Hepatocyte (in vitro differentiated cells): ENCODE measurements around the gene PPHLN1.

Source experiments
- CTCF ChIP-seq: fragments of 200-600 bp; sonication (generic); IDR thresholded peaks from 2 replicates; pipeline ENCODE4 v1.5.1; 2016; ENCODE audit warnings: antibody characterized with exemption, mild to moderate bottlenecking; ENCODE audit not compliant: poor library complexity
- EZH2 ChIP-seq: fragments of 200-600 bp; sonication (generic); IDR thresholded peaks from 2 replicates; pipeline ENCODE4 v1.6.1; 2016; ENCODE audit warnings: antibody characterized with exemption, mild to moderate bottlenecking, borderline replicate concordance
- EZH2phosphoT487 ChIP-seq: fragments of 200-600 bp; sonication (generic); IDR thresholded peaks from one replicate; pipeline ENCODE4 v1.6.1; 2018; ENCODE audit warnings: antibody characterized with exemption, mild to moderate bottlenecking, low read depth, moderate library complexity; ENCODE audit not compliant: unreplicated experiment, severe bottlenecking

- TF ChIP-seq CTCF (no peak), EZH2phosphoT487 (no peak), EZH2 (no peak)
These were observed 160.4 kb downstream of the PPHLN1 start for GRCh38 chr12:42486407-42486806.
